ENCODE data around the gene INCA1.

DNA sequence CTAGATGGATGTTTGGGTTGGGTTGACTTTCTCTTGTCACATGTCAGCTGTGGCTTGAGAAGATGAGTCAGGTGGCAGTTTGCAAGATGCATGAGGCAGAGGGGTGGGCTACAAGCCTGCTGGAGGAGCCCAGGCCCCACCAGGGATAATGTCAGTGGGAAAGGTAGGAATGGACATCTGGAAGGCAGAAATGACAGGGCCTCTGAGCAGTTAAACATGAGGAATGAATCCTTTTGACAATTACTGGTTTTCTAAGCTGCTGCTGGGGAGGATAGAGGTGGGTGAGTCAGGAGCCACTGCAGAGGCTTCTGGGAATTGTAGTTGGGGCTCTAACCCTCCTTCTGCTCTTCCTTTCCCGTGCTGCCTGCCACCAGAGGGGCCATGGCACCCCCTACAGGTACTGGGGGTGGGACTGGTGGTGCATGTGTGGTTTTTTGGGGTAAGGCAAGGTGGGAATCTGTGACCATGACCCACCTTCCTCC is 22.2 kb upstream of the INCA1 start:
- TF ChIP-seq, protein P1, sequence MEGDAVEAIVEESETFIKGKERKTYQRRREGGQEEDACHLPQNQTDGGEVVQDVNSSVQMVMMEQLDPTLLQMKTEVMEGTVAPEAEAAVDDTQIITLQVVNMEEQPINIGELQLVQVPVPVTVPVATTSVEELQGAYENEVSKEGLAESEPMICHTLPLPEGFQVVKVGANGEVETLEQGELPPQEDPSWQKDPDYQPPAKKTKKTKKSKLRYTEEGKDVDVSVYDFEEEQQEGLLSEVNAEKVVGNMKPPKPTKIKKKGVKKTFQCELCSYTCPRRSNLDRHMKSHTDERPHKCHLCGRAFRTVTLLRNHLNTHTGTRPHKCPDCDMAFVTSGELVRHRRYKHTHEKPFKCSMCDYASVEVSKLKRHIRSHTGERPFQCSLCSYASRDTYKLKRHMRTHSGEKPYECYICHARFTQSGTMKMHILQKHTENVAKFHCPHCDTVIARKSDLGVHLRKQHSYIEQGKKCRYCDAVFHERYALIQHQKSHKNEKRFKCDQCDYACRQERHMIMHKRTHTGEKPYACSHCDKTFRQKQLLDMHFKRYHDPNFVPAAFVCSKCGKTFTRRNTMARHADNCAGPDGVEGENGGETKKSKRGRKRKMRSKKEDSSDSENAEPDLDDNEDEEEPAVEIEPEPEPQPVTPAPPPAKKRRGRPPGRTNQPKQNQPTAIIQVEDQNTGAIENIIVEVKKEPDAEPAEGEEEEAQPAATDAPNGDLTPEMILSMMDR (IDR thresholded peaks at IDR 0.05) = no peak
- no peak for TF ChIP-seq POLR2A (IDR thresholded peaks at IDR 0.05)
